Stimulated activated CD4-positive, alpha-beta T cell treated with anti-CD3 and anti-CD28 coated beads, Interleukin-12 subunit alpha, Interleukin-12 subunit beta, amount 100 ng/mL, for 4 hours (primary cell): ENCODE results near the gene BANP.
"Not testable (repeated sequence)": the region's sequence is repeated elsewhere in the genome, so short reads cannot be mapped to it uniquely, and the experiment has no call there.

Experiments
- DNase-seq: peaks from one replicate; pipeline ENCODE4 v3.0.0-alpha.2; 2020

Gene BANP

GRCh38 chr16:87996962-87997880 is 46.0 kb downstream of the BANP start:
- DNase-seq, result no peak

GRCh38 chr16:87998184-87998793 is 47.1 kb downstream of the BANP start:
- not testable (repeated sequence) for DNase-seq

- not testable (repeated sequence) for DNase-seq
Observed at GRCh38 chr16:87998992-87999391, 47.8 kb downstream of the BANP start.

GRCh38 chr16:88002211-88002610 is 51.0 kb downstream of the BANP start:
- DNase-seq, result no peak

GRCh38 chr16:88002749-88003148 is 51.5 kb downstream of the BANP start:
- no peak for DNase-seq

GRCh38 chr16:88003316-88003715 is 52.1 kb downstream of the BANP start:
- no peak for DNase-seq

GRCh38 chr16:88003736-88004135 is 52.5 kb downstream of the BANP start:
- no peak for DNase-seq

GRCh38 chr16:88004391-88004790 is 53.2 kb downstream of the BANP start:
- no peak for DNase-seq

GRCh38 chr16:88005181-88005581 is 53.9 kb downstream of the BANP start:
- DNase-seq, result no peak

- DNase-seq, result no peak
Observed at GRCh38 chr16:88005968-88006367, 54.7 kb downstream of the BANP start.

GRCh38 chr16:88007321-88007731 is 56.1 kb downstream of the BANP start:
- DNase-seq, result no peak

GRCh38 chr16:88008840-88009239 is 57.6 kb downstream of the BANP start:
- no peak for DNase-seq

GRCh38 chr16:88009563-88010342 is 58.5 kb downstream of the BANP start:
- DNase-seq, result no peak

GRCh38 chr16:88010343-88010967 is 59.2 kb downstream of the BANP start:
- no peak for DNase-seq

- no peak for DNase-seq
Observed at GRCh38 chr16:88010968-88011483, 59.8 kb downstream of the BANP start.

- DNase-seq, result no peak
Observed at GRCh38 chr16:88012360-88012759, 61.1 kb downstream of the BANP start.

GRCh38 chr16:88013091-88013609 is 61.9 kb downstream of the BANP start:
- DNase-seq, result no peak

- no peak for DNase-seq
Observed at GRCh38 chr16:88013766-88014251, 62.6 kb downstream of the BANP start.

GRCh38 chr16:88014252-88014781 is 63.1 kb downstream of the BANP start:
- DNase-seq, result no peak

GRCh38 chr16:88014954-88015805 is 63.9 kb downstream of the BANP start:
- no peak for DNase-seq

- no peak for DNase-seq
Observed at GRCh38 chr16:88015806-88016140, 64.5 kb downstream of the BANP start.
